HG02588 (cell line): ENCODE results near the gene CCDC33.

Experiments
- ATAC-seq: cut with Tn5 transposase; IDR thresholded peaks from one replicate; pipeline ENCODE4 v1.9.1; 2021; ENCODE audit warnings: mild to moderate bottlenecking, moderate library complexity; ENCODE audit not compliant: unreplicated experiment

The CCDC33 gene

GRCh38 chr15:74277242-74277810 lies 41.2 kb downstream of the CCDC33 start:
- ATAC-seq: no peak

DNA sequence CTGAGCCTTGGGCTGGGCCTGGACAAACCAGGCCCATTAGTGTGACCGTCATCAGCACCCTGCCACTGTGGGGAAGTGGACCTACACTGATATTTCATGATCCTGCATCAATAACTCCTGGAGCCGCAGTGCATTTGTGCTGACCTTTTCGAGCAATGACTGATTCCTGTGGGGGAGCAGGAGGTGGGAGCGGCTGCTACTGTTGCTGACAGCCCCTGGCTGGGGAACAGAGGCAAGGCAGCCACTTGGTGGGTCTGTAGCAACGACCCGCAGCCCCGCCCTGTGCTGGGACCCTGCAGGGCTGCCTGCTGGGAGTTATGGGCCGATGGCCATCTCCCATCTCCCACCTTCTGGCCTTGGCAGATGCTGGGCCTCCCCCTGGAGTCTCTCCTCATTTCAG lies 42.1 kb downstream of the CCDC33 start:
- no peak for ATAC-seq

- no peak for ATAC-seq
Observed at GRCh38 chr15:74281147-74282133, 45.3 kb downstream of the CCDC33 start.

DNA sequence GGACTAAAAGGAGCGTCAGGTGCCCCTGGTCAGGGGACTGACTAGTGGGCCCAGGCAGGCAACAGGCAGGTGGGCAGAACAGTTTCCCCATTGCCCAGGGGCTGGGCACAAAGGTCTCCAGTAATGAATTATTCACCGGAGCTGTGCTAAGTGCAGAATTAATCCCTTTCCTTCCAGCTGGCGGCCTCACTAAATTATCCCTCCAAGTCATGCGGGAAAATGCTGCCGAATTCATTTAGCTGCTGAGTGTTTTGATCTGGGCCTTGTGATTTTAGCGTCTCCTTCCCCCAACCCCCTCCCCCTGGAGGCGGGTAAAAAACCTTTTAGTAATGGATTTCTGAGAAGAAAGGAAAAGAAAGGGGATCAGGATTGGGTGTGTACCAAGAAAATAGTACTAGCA lies 47.2 kb downstream of the CCDC33 start:
- ATAC-seq: no peak

DNA sequence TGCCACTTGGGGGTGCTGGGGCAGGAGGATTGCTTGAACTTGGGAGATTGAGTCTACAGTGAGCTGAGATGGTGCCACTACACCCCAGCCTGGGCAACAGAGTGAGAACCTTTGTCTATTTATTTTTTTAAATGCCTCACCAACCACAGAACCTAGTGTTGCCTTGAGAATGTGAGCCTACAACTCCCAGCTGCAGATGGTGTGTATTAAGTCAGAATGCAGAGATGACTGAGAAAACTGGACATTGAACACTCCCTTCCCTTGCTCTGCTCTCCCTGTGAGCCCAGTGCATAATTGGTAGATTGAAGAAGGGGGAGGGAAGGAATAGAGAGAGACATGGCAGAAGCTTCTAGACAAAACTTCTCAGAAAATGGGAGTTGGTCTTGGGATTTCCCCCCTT lies 53.5 kb downstream of the CCDC33 start:
- no peak for ATAC-seq

GRCh38 chr15:74290645-74291044 lies 54.5 kb downstream of the CCDC33 start:
- ATAC-seq: no peak

GRCh38 chr15:74291101-74292071 lies 55.3 kb downstream of the CCDC33 start:
- ATAC-seq: no peak

- ATAC-seq: no peak
Observed at GRCh38 chr15:74293021-74293810, 57.1 kb downstream of the CCDC33 start.

GRCh38 chr15:74294010-74294409 lies 57.9 kb downstream of the CCDC33 start:
- no peak for ATAC-seq

GRCh38 chr15:74295800-74296199 lies 59.7 kb downstream of the CCDC33 start:
- no peak for ATAC-seq

DNA sequence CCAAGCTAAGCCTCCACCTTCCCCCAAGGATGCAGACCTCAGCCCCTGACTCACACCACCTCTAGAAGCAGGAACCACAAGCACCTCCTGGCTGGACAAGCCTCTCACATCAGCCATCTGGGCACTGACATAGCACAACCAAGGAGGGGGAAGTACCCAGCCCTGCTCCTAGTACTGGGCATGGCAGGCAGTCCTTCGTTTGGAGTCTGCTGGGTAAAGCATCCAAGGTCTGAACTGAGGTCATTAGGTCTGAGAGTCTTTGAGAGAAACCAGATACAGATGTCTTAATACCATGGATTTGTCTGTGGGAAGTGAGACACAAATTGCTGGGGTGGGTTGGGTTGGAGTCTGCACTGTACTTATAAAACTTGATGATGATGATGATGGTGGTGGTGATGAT lies 61.8 kb downstream of the CCDC33 start:
- ATAC-seq: no peak

- no peak for ATAC-seq
Observed at GRCh38 chr15:74300057-74300795, 64.1 kb downstream of the CCDC33 start.

DNA sequence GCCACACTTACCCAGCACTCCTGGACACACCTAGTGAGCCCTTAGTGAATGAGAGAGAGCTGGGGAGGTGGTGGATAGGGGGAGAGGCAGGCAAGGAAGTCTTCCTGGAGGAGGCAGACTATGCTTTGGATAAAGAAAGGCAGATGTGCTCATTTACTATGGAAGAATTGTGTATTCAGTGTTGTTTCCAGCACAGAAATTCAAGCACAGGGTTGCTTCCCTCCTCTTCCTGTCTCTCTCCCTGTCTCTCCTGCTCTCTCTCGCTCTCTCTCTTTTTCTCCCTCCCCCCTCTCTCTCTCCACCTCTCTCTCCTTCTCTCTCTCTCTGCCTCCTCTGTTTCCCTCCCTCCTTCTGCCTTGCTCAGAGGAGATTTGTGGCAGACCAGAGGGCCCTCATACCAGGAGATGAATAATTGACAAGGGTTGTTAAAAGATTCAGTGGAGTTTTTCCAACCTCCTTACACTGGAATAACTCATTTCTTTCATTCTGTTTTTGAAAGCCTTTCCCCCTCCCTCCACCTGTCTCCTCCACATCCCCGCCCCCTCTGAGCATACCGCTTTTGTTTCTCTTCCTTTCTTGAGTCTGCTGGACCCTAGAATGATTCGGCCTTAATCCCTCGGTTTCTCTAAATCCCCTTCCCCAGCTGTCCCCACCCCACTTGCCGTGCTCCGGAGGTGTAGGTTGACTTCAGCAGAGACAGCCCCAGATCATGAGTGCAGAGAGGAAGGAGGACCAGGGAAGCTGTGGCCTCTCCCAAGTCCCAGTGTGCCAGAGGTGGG lies 65.6 kb downstream of the CCDC33 start:
- no peak for ATAC-seq

DNA sequence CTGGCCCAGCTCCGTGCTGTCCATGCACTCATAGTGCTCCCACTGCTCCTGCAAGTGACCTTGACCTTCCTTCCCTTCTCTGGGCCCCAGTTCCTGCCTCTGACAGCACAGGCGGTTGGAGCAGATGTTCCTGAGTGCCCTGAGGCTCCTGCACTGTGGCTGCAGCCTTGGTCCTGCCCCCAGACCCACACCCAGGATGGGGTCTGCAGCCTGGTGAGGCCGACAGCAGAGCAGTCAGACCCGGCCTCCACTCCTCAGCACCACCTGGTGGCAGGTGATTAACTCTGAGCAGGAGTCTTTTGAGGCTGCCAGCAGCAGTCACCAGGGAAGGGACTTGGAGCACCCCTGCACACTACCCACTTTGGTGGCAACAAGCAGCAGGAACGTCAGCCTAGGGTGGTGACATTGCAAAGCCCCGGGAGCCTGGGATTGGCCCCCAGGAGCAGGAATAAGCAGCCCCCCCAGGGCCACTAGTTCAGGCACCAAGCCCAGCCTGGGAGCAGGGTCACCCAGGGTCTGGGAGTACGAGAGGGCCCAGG lies 66.8 kb downstream of the CCDC33 start:
- no peak for ATAC-seq

- ATAC-seq: no peak
Observed at GRCh38 chr15:74303741-74304309, 67.7 kb downstream of the CCDC33 start.

- ATAC-seq: no peak
Observed at GRCh38 chr15:74304431-74304830, 68.3 kb downstream of the CCDC33 start.

GRCh38 chr15:74305687-74306086 lies 69.6 kb downstream of the CCDC33 start:
- ATAC-seq: no peak

- no peak for ATAC-seq
Observed at GRCh38 chr15:74306781-74307217, 70.7 kb downstream of the CCDC33 start.
